Muscle layer of duodenum (tissue), 2 donors: ENCODE data around the gene FOXL1.
A peak's percentile ranks its signal among the peaks of the same experiment; 100 is the strongest.

Experiments
- H3K27ac ChIP-seq: one replicate; pipeline ENCODE4 v1.7.0; 2013; ENCODE audit warnings: mild to moderate bottlenecking, low read length
- H3K27me3 ChIP-seq: one replicate; pipeline ENCODE4 v1.7.0; 2013; ENCODE audit warnings: low read depth, mild to moderate bottlenecking, control low read depth, low read length
- H3K36me3 ChIP-seq, 2 donors: one replicate each; pipeline ENCODE4 v1.7.0; 2013; ENCODE audit warnings: low read length in 2 of 2, control low read depth in 1 of 2, mild to moderate bottlenecking in 1 of 2; ENCODE audit not compliant: insufficient read depth in 2 of 2, control insufficient read depth in 1 of 2
- H3K4me1 ChIP-seq, 2 donors: one replicate each; pipeline ENCODE4 v1.7.0; 2013; ENCODE audit warnings: low read length in 2 of 2, mild to moderate bottlenecking in 2 of 2, control low read depth in 1 of 2, moderate library complexity in 1 of 2; ENCODE audit not compliant: insufficient read depth in 2 of 2, control insufficient read depth in 1 of 2
- H3K4me3 ChIP-seq, 2 donors: one replicate each; pipeline ENCODE4 v1.7.0; 2013; ENCODE audit warnings: low read length in 2 of 2, low read depth in 1 of 2, mild to moderate bottlenecking in 1 of 2
- H3K9me3 ChIP-seq, 2 donors: one replicate each; pipeline ENCODE4 v1.7.0; 2013; ENCODE audit warnings: low read length in 2 of 2, control low read depth in 1 of 2, mild to moderate bottlenecking in 1 of 2; ENCODE audit not compliant: control insufficient read depth in 1 of 2
- donor health status: healthy.

FOXL1 gene

DNA sequence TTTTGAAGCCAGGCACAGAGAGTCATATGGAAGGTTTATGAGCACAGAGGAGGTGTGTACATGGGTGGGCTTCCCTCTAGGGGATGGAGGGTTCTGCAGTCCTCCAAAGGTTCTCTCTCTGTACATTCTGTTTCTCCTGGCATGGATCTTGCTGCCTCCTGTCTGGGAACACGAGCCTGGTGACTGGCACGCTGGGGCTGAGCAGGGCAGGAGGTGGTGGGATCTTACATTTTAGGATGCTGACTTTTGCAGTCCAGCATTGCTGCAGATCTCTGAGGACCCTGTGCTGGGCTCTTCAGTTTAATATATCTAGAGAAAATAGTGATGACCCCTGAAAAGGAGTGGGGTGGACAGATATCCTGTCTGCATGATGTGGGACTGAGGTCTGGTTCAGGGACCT, 23.0 kb downstream of the FOXL1 start:
- no peaks in the 10 kb centered on the region for H3K36me3 ChIP-seq
- H3K27ac ChIP-seq: no peak overlapping the region
- no peaks in the 10 kb centered on the region for H3K9me3 ChIP-seq
- no peaks in the 10 kb centered on the region for H3K27me3 ChIP-seq
- H3K4me1 ChIP-seq: no peaks in the 10 kb centered on the region
- H3K4me3 ChIP-seq: no peak overlapping the region

DNA sequence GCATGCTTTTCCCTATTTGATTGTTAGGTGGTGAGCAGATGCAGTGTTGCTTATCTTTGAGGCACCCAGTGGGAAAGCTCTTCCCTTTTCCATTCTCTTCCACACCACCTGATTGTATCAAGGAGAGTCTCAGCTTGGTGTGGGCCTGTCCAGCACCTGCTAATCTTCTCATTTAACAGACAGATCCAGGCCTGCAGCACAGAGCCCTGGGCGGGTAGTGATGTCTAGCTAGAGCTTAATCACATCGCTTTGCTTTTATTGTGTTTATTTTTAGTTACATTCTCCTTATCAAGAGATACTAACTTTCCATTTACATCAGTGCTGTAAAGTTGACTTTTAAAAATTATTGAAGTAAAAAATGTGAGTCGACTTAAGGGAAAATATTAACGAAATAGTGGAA, 24.2 kb downstream of the FOXL1 start:
- H3K4me1 ChIP-seq: no peaks in the 10 kb centered on the region
- H3K4me3 ChIP-seq: no peak overlapping the region
- H3K27me3 ChIP-seq: no peaks in the 10 kb centered on the region
- no peaks in the 10 kb centered on the region for H3K9me3 ChIP-seq
- no peak overlapping the region for H3K27ac ChIP-seq
- no peaks in the 10 kb centered on the region for H3K36me3 ChIP-seq

GRCh38 chr16:86604436-86605193, 26.3 kb downstream of the FOXL1 start:
- no peak overlapping the region for H3K27ac ChIP-seq
- peak overlapping the region in 1 of 2 donors; percentile 28 for H3K4me3 ChIP-seq
- no peaks in the 10 kb centered on the region for H3K36me3 ChIP-seq
- no peaks in the 10 kb centered on the region for H3K27me3 ChIP-seq
- no peaks in the 10 kb centered on the region for H3K9me3 ChIP-seq
- H3K4me1 ChIP-seq: no peaks in the 10 kb centered on the region

- H3K27ac ChIP-seq: no peak overlapping the region
- H3K36me3 ChIP-seq: no peaks in the 10 kb centered on the region
- H3K9me3 ChIP-seq: no peaks in the 10 kb centered on the region
- no peaks in the 10 kb centered on the region for H3K27me3 ChIP-seq
- H3K4me1 ChIP-seq: no peaks in the 10 kb centered on the region
- no peak overlapping the region for H3K4me3 ChIP-seq
Observed at GRCh38 chr16:86605950-86606349, 27.6 kb downstream of the FOXL1 start.

DNA sequence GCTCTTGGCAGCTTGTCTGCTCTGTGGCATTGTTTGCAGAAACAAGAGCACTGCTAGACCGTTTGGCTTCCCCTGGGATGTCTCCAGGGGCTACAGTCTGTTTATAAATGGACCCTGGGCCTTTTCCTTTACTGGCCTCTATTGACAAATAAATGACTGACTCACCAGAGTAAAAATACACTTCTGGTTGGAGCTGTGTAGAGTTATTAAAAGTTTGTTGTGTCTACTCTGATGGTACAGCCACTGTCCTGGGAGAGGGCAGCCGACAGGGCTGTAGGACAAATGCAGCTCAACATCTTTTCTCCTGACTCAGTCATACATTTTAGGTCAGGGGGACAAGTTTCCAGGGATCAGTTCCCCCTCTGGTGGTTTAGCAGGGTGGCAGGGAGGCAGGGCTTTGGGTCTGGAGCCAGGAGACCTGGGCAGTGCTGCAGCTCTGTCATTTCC, 30.0 kb downstream of the FOXL1 start:
- Histone ChIP-seq H3K4me1 (no peaks in the 10 kb centered on the region), H3K27ac (no peak overlapping the region), H3K27me3 (no peaks in the 10 kb centered on the region), H3K9me3 (no peaks in the 10 kb centered on the region), H3K36me3 (no peaks in the 10 kb centered on the region), H3K4me3 (no peak overlapping the region)

GRCh38 chr16:86609115-86609514, 30.8 kb downstream of the FOXL1 start:
- H3K36me3 ChIP-seq: no peaks in the 10 kb centered on the region
- no peak overlapping the region for H3K4me3 ChIP-seq
- no peaks in the 10 kb centered on the region for H3K9me3 ChIP-seq
- H3K4me1 ChIP-seq: no peaks in the 10 kb centered on the region
- no peak overlapping the region for H3K27ac ChIP-seq
- H3K27me3 ChIP-seq: no peaks in the 10 kb centered on the region

- H3K27ac ChIP-seq: no peak overlapping the region
- no peaks in the 10 kb centered on the region for H3K27me3 ChIP-seq
- H3K4me3 ChIP-seq: no peak overlapping the region
- no peaks in the 10 kb centered on the region for H3K9me3 ChIP-seq
- H3K4me1 ChIP-seq: no peaks in the 10 kb centered on the region
- H3K36me3 ChIP-seq: no peaks in the 10 kb centered on the region
Observed at GRCh38 chr16:86609661-86610060, 31.3 kb downstream of the FOXL1 start.

GRCh38 chr16:86610779-86611524, 32.6 kb downstream of the FOXL1 start:
- H3K36me3 ChIP-seq: no peaks in the 10 kb centered on the region
- H3K9me3 ChIP-seq: no peaks in the 10 kb centered on the region
- H3K27me3 ChIP-seq: no peaks in the 10 kb centered on the region
- H3K4me3 ChIP-seq: no peak overlapping the region
- no peaks in the 10 kb centered on the region for H3K4me1 ChIP-seq
- no peak overlapping the region for H3K27ac ChIP-seq

GRCh38 chr16:86611525-86611855, 33.1 kb downstream of the FOXL1 start:
- Histone ChIP-seq H3K4me3 (no peak overlapping the region), H3K4me1 (no peaks in the 10 kb centered on the region), H3K9me3 (no peaks in the 10 kb centered on the region), H3K27ac (no peak overlapping the region), H3K27me3 (no peaks in the 10 kb centered on the region), H3K36me3 (no peaks in the 10 kb centered on the region)

DNA sequence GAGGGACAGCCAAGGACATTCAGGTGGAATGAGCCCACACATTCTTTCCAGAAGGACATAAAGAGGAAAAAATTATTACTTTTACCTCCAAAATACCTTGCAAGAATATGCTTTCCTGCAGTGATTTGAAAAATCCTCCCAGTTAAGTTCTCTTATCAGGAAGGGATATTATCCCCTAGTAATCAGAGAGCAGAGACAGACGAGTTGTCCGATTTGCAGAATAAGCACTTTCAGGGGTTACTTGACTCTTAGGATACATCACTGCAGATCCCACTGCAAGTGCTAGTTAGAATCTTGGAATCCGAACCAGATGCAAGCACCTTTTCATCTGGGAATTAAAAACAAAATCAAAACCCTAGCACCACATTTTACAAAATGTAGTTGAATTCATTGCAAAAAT, 33.6 kb downstream of the FOXL1 start:
- H3K27me3 ChIP-seq: no peaks in the 10 kb centered on the region
- no peak overlapping the region for H3K4me3 ChIP-seq
- H3K9me3 ChIP-seq: no peaks in the 10 kb centered on the region
- no peaks in the 10 kb centered on the region for H3K4me1 ChIP-seq
- H3K27ac ChIP-seq: no peak overlapping the region
- no peaks in the 10 kb centered on the region for H3K36me3 ChIP-seq

DNA sequence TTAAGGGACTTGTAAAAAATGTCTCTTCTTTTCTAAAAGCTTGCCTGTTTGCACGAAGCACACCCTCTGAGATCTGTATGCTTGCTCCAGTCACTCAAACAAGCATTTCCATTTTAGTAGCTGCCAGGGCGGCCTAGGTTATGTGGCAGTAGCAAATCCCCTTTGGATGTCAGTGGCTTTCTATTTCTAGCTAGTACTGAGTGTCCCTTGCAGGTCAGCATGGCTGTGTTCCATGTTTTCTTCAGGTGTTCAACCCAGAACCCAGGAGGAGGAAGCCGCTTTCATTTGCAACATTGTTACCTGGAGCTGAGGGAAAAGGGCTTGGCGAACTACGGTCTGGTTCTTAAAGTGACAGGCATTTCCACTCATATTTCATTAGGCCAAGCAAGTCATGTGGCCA, 36.4 kb downstream of the FOXL1 start:
- Histone ChIP-seq H3K9me3 (no peaks in the 10 kb centered on the region), H3K27ac (no peak overlapping the region), H3K4me3 (no peak overlapping the region), H3K27me3 (no peaks in the 10 kb centered on the region), H3K4me1 (no peaks in the 10 kb centered on the region), H3K36me3 (no peaks in the 10 kb centered on the region)

DNA sequence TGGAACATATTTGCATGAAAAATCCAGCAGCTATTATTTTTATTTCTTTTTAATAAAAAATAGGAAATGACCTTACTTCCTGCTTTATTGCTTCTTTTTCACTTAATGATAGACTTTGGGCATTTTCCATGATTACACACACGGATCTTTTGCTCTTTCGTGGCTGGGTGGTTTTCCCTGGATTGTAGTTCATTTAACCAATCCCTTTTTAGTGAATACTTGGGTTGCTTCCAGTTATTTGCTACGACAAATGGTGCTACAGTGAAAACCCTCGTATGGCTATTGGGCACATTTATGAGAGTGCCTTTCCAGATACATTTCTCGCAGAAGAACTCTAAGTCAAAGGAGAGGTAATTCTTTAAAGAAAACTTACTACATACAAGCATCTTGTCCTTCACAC, 38.6 kb downstream of the FOXL1 start:
- Histone ChIP-seq H3K27me3 (no peaks in the 10 kb centered on the region), H3K4me3 (no peak overlapping the region), H3K4me1 (no peaks in the 10 kb centered on the region), H3K9me3 (no peaks in the 10 kb centered on the region), H3K27ac (no peak overlapping the region), H3K36me3 (no peaks in the 10 kb centered on the region)
